Measurements from ENCODE around the gene UQCC3.

The UQCC3 gene

DNA sequence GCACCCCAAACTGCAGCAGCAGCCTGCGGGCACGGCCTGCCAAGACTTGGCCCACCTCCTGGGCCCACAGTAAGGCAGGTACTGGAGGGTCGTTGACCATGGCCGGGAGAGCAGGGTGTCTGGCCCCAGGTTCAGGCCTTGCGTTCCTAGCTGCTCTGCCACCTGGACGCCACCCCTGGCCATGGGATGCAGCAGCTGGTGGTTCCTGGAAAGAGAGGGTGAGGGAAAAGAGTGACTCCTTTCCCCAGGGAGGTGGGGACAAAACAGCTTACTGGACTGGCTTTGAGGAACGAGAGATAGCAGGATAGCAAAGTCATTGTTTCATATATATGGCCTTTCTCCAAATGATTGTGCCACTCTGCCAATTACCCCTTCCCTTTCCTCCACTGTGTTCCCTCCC is 33.9 kb downstream of the UQCC3 start:
- H3K36me3 Mint-ChIP-seq (ENCODE audit: low read depth): peaks cover 28% of the 10 kb centered on the region
- no peak for ATAC-seq
- H3K9me3 Mint-ChIP-seq: no peaks in the 10 kb centered on the region
- H3K27me3 Mint-ChIP-seq: no peaks in the 10 kb centered on the region
- DNase-seq: no peak
- peak overlapping the region; percentile 58 for H3K27ac Mint-ChIP-seq
- H3K4me3 Mint-ChIP-seq: peak overlapping the region; percentile 85
- H3K4me1 Mint-ChIP-seq: peaks cover 50% of the 10 kb centered on the region

GRCh38 chr11:62705880-62706849 is 34.7 kb downstream of the UQCC3 start:
- peak overlapping the region; percentile 74 for H3K27ac Mint-ChIP-seq
- peaks cover 54% of the 10 kb centered on the region for H3K4me1 Mint-ChIP-seq
- DNase-seq (peak; percentile 96), ATAC-seq (peak; percentile 77)
- H3K4me3 Mint-ChIP-seq: peak overlapping the region; percentile 85
- H3K27me3 Mint-ChIP-seq: no peaks in the 10 kb centered on the region
- H3K9me3 Mint-ChIP-seq: no peaks in the 10 kb centered on the region
- peaks cover 33% of the 10 kb centered on the region for H3K36me3 Mint-ChIP-seq (ENCODE audit: low read depth)

GRCh38 chr11:62706850-62707247 is 35.4 kb downstream of the UQCC3 start:
- H3K27ac Mint-ChIP-seq: peak overlapping the region; percentile 74
- ATAC-seq: no peak
- H3K36me3 Mint-ChIP-seq (ENCODE audit: low read depth): peaks cover 35% of the 10 kb centered on the region
- H3K9me3 Mint-ChIP-seq: no peaks in the 10 kb centered on the region
- no peak for DNase-seq
- H3K4me3 Mint-ChIP-seq: peak overlapping the region; percentile 85
- peaks cover 54% of the 10 kb centered on the region for H3K4me1 Mint-ChIP-seq
- H3K27me3 Mint-ChIP-seq: no peaks in the 10 kb centered on the region

- peak within 1 kb of the TSS; percentile 95 for H3K27ac Mint-ChIP-seq
- peaks cover 58% of the 10 kb centered on the region for H3K4me1 Mint-ChIP-seq
- no peak for ATAC-seq
- no peak for DNase-seq
- no peaks in the 10 kb centered on the region for H3K27me3 Mint-ChIP-seq
- H3K36me3 Mint-ChIP-seq (ENCODE audit: low read depth): peaks cover 36% of the 10 kb centered on the region
- no peaks in the 10 kb centered on the region for H3K9me3 Mint-ChIP-seq
- H3K4me3 Mint-ChIP-seq: peak within 1 kb of the TSS; percentile 90
Observed at GRCh38 chr11:62707277-62707861, 35.9 kb downstream of the UQCC3 start, which contains the start of the genes BSCL2 and GNG3. BSCL2 (minus strand) TSS chr11:62707424; CDS start chr11:62707195, 229 bp downstream. GNG3 (plus strand) TSS chr11:62707676; CDS start chr11:62708296, 620 bp downstream.

DNA sequence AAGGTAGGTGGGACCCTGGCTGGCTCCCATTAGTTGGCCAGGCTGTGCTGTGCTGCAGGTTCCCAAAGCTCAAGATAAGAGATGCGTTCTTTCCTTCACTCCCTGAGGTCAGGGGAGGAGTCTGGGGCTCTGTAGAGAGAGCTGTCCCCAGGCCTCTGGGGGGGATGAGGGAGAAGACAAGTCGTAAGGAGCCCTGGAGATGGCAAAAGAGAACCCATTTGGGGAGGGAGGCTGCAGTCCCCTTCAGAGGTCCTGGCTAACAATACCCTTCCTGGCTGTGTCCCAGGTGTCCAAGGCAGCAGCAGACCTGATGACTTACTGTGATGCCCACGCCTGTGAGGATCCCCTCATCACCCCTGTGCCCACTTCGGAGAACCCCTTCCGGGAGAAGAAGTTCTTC is 36.9 kb downstream of the UQCC3 start:
- no peak for DNase-seq
- H3K36me3 Mint-ChIP-seq (ENCODE audit: low read depth): peaks cover 41% of the 10 kb centered on the region
- H3K9me3 Mint-ChIP-seq: no peaks in the 10 kb centered on the region
- no peak for ATAC-seq
- H3K4me3 Mint-ChIP-seq: peak overlapping the region; percentile 90
- peak overlapping the region; percentile 95 for H3K27ac Mint-ChIP-seq
- peaks cover 68% of the 10 kb centered on the region for H3K4me1 Mint-ChIP-seq
- H3K27me3 Mint-ChIP-seq: no peaks in the 10 kb centered on the region

- Mint-ChIP-seq H3K36me3 (ENCODE audit: low read depth) (peaks cover 44% of the 10 kb centered on the region), H3K27me3 (no peaks in the 10 kb centered on the region), H3K9me3 (no peaks in the 10 kb centered on the region), H3K27ac (peak overlapping the region; percentile 95), H3K4me3 (peak overlapping the region; percentile 90), H3K4me1 (peaks cover 72% of the 10 kb centered on the region)
- DNase-seq (peak; percentile 52), ATAC-seq (peak; percentile 35)
Observed at GRCh38 chr11:62708793-62709192, 37.3 kb downstream of the UQCC3 start.

DNA sequence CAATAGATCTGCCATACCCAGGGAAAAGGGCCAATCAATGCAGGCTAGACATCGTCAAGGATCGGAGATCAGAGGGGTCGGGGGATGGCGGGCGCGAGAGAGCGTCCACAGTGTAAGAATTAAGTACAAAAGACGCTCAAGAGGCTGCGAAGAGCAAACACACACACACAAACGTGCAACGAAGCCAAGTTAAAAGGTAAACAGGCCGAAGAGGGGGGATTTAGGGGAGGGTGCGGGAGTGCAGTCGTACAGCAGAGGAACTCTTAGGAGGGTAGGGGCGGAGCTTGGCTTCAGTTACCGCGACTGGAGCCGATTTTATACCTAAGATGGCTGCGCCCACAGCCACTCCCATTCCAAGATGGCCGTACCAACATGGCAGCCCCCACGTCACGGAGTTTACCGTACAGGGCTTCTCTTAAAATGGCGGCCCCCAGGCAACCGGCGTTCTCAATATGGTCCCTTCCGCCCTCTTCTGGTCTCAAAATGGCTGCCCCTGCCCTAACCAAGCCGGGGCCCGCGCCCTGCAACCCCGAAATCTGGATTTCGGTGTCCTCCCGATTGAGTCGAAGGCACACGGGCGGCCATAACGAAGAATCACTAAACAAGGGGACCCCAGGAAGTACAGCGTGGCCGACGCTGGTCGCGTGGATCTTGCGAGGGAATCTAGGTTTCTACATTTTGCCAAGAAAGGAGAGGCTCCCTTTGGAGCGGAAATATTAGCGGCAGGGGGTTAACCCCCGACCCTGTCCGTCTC is 38.0 kb downstream of the UQCC3 start:
- no peaks in the 10 kb centered on the region for H3K9me3 Mint-ChIP-seq
- ATAC-seq: peak; percentile 76
- peaks cover 77% of the 10 kb centered on the region for H3K4me1 Mint-ChIP-seq
- no peaks in the 10 kb centered on the region for H3K27me3 Mint-ChIP-seq
- DNase-seq: peak; percentile 93
- H3K36me3 Mint-ChIP-seq (ENCODE audit: low read depth): peaks cover 48% of the 10 kb centered on the region
- peak overlapping the region; percentile 95 for H3K27ac Mint-ChIP-seq
- peak overlapping the region; percentile 90 for H3K4me3 Mint-ChIP-seq

DNA sequence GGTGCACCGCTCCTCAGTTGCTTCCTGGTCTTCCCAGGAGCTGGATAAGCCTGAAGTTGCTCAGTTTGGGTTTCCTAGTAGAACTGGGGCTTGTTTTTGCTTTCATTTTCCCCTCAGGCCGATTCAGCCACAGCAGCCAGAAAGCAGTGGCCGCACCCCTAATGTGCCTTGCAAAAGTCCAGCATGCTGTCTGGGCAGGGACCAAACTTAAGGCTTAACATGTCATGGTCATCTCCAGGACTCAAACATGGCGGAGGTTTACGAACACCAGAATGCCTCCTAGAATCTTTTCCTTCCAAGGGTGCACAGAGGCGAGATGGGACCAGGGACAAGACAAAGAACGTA is 38.5 kb downstream of the UQCC3 start:
- H3K27me3 Mint-ChIP-seq: no peaks in the 10 kb centered on the region
- peaks cover 49% of the 10 kb centered on the region for H3K36me3 Mint-ChIP-seq (ENCODE audit: low read depth)
- peak overlapping the region; percentile 95 for H3K27ac Mint-ChIP-seq
- H3K9me3 Mint-ChIP-seq: no peaks in the 10 kb centered on the region
- no peak for ATAC-seq
- H3K4me3 Mint-ChIP-seq: peak overlapping the region; percentile 90
- H3K4me1 Mint-ChIP-seq: peaks cover 81% of the 10 kb centered on the region
- peak; percentile 33 for DNase-seq

GRCh38 chr11:62712276-62712812 is 40.9 kb downstream of the UQCC3 start:
- H3K4me1 Mint-ChIP-seq: peaks cover 60% of the 10 kb centered on the region
- ATAC-seq: no peak
- H3K36me3 Mint-ChIP-seq (ENCODE audit: low read depth): peaks cover 63% of the 10 kb centered on the region
- no peak for DNase-seq
- H3K27ac Mint-ChIP-seq: peak overlapping the region; percentile 68
- no peaks in the 10 kb centered on the region for H3K27me3 Mint-ChIP-seq
- H3K4me3 Mint-ChIP-seq: no peak overlapping the region
- no peaks in the 10 kb centered on the region for H3K9me3 Mint-ChIP-seq

DNA sequence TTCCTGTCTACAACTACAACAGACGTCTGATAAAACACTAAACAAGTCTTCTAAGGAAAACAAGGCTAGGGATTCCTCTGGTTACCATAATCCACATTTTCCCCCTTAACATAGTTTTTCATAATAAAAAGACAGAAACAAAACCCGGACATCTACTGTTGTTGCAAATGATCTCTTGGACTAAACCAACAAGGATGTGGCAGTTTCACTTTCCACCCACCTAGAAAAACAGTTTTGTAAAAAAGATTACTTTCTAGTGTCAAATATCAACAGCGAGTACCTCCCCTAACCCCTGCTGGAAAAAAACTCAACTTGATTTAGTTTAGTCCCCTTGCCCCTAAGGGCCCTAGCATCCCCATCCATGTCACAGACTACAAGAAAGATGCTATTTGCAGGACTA is 41.4 kb downstream of the UQCC3 start:
- peak overlapping the region; percentile 68 for H3K27ac Mint-ChIP-seq
- H3K36me3 Mint-ChIP-seq (ENCODE audit: low read depth): peaks cover 65% of the 10 kb centered on the region
- peaks cover 55% of the 10 kb centered on the region for H3K4me1 Mint-ChIP-seq
- no peaks in the 10 kb centered on the region for H3K9me3 Mint-ChIP-seq
- no peak for ATAC-seq
- H3K27me3 Mint-ChIP-seq: no peaks in the 10 kb centered on the region
- no peak overlapping the region for H3K4me3 Mint-ChIP-seq
- DNase-seq: no peak

DNA sequence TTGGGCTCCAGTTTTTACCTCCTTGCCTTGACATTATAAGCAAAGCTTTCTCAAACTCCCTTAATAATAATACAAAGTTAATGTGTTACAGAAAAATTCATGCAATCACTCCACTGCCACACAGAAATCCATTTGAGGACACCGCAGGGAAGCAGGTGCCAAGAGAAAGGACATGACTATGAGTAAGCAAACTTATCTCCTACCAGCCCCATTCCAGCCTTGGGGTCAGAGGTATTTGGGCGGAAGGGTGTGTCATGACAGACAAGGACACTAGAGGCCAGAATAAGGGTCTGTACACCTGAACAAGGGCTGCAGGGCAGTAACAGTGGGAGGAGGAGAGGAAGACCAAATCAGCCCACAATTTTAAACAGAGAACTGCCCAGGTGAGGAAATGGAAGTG is 41.9 kb downstream of the UQCC3 start:
- Mint-ChIP-seq H3K27ac (peak overlapping the region; percentile 68), H3K36me3 (ENCODE audit: low read depth) (peaks cover 69% of the 10 kb centered on the region), H3K4me3 (no peak overlapping the region), H3K4me1 (peaks cover 54% of the 10 kb centered on the region), H3K9me3 (no peaks in the 10 kb centered on the region), H3K27me3 (no peaks in the 10 kb centered on the region)
- DNase-seq: no peak
- no peak for ATAC-seq

DNA sequence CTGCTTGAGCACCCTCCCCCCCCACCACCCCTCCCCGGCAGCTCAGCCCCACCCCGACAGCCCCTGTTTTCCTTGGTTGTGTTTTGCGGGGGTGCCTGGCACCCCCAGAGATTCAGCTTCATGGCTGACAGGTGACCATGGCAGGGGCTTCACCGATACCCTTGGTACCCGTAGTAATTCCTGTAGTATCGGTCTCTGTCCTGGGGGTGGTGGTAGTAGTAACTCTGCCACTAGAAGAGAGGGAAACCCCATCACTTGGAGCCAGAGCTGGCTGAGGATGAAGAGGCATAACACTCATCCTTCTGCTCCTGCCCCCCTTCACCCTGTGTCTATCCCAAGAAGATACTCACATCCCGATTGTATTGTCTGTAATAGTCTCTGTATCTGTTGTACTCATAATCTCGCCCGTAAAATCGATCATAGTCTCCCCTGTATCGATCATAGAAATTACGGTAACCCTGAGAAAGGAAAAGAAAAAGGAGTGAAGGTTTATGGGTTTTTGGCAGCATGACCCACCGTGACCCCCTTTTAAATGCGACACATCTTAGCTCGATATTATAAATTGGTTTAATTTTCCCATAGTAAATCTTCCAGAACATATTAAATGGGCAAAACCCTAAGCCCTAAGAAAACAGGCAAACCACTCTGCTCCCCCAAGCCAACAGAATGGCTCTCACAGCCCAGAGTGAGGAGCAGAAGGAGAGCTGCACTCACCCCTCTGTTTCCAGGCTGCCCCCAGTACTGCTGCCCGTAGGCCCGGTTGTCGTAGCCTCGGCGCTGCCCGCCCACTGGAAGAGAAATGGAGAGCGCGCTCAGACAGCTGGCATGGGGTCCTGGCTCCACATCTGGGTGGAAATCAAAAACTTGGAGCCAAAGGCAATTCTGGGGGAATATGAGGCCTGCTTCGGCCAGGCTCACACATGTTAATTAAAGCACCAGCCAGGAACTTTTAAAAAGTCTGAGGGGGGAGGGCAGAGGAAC is 44.0 kb downstream of the UQCC3 start:
- Mint-ChIP-seq H3K36me3 (ENCODE audit: low read depth) (peaks cover 75% of the 10 kb centered on the region), H3K27me3 (no peaks in the 10 kb centered on the region), H3K9me3 (no peaks in the 10 kb centered on the region), H3K27ac (peak overlapping the region; percentile 37), H3K4me1 (peaks cover 42% of the 10 kb centered on the region), H3K4me3 (no peak overlapping the region)
- no peak for ATAC-seq
- no peak for DNase-seq

GRCh38 chr11:62716206-62716605 is 44.7 kb downstream of the UQCC3 start:
- H3K27me3 Mint-ChIP-seq: no peaks in the 10 kb centered on the region
- peak overlapping the region; percentile 7 for H3K27ac Mint-ChIP-seq
- DNase-seq (no peak), ATAC-seq (no peak)
- peaks cover 76% of the 10 kb centered on the region for H3K36me3 Mint-ChIP-seq (ENCODE audit: low read depth)
- no peak overlapping the region for H3K4me3 Mint-ChIP-seq
- H3K4me1 Mint-ChIP-seq: peaks cover 41% of the 10 kb centered on the region
- no peaks in the 10 kb centered on the region for H3K9me3 Mint-ChIP-seq
